Panc1 (cell line): ENCODE measurements around the gene ZBTB7C.

Experiments used
- CTCF ChIP-seq: fragments of 450-650 bp; IDR thresholded peaks from 2 replicates; pipeline ENCODE4 v1.5.1; 2017; ENCODE audit warnings: mild to moderate bottlenecking
- POLR2AphosphoS5 ChIP-seq: IDR thresholded peaks from 2 replicates; pipeline ENCODE4 v1.6.1; 2012; ENCODE audit warnings: mild to moderate bottlenecking, low read depth, low read length, moderate library complexity
- REST ChIP-seq, 2 experiments: IDR thresholded peaks; 2 replicates each; pipeline ENCODE4 v1.6.1; 2011 to 2012; ENCODE audit warnings: low read depth in 2 of 2, control low read depth in 1 of 2, low read length in 1 of 2, mild to moderate bottlenecking in 1 of 2, moderate library complexity in 1 of 2; ENCODE audit not compliant: insufficient read depth in 1 of 2
- TCF7L2 ChIP-seq: IDR thresholded peaks from 2 replicates; pipeline ENCODE4 v1.6.1; 2011; ENCODE audit warnings: mild to moderate bottlenecking, low read depth, low read length, inconsistent platforms

DNA sequence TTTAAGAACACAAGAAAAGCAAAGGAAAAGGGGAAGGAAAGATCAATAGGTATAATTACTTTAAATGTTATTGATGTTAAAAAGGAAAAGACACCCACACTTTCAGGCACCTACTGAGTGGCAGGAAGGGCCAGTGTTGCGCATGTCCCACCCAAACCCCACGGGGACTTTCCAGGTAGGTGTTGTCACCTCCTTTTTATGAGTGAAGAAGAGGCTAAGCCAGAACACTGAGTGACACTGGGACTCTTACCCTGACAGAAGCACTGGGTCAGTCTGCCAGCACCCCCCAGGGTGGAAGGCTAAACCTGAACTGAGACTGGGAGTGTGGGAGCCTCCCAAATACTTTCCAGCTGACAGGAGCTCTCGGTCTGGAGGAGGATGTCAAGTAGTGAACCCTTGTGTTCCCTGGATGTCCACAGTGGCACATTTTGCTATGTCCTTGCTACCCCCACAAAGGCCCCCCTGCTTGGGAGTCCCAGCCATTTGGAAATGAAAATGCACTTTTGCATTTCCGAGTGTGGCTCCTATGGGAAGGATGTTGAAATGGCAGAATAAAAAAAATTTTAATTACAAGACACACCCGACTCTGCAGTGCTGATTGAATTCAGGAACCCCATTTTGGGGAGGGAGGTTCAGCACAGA lies 387.8 kb downstream of the ZBTB7C start:
- no peak for TF ChIP-seq CTCF
- TF ChIP-seq POLR2AphosphoS5, result no peak
- TF ChIP-seq REST (IDR thresholded peaks at IDR 0.05; ENCODE audit: insufficient read depth in 1 of 2, low read depth in 2 of 2, low read length in 1 of 2), result no peak
- TF ChIP-seq TCF7L2, result no peak
